SK-N-SH (cell line): ENCODE results near the gene UGT1A3. TPM values are rescaled to one million over a fixed set of nuclear protein-coding genes. Genes with fewer than 3 reads are reported as not detected.
A peak's percentile ranks its signal among the peaks of the same experiment; 100 is the strongest.

ENCODE experiments used
- CTCF ChIA-PET: fragments of 300-600, 350-600 bp; formaldehyde crosslinking; extraction: SDS; loops from one replicate; lab custom pipeline; 2021; lab: Yijun Ruan, JAX
- POLR2A ChIA-PET: fragments of 350-600 bp; sonication (Branson Sonifier 250); formaldehyde crosslinking; extraction: SDS; loops from one replicate; lab custom pipeline; 2020; ENCODE audit warnings: antibody characterized with exemption, inconsistent platforms; lab: Yijun Ruan, JAX
- DNase-seq: peaks from one replicate; pipeline ENCODE4 v3.0.0; 2012
- H2AFZ ChIP-seq: fragments of 200-600 bp; sonication (generic); 2 replicates; pipeline ENCODE4 v1.8.1; 2016; ENCODE audit warnings: antibody characterized with exemption, mild to moderate bottlenecking, low read depth
- H3F3A ChIP-seq: fragments of 200-600 bp; sonication (generic); replicated peaks from 2 replicates; pipeline ENCODE3; 2016; ENCODE audit warnings: antibody characterized with exemption, mild to moderate bottlenecking; ENCODE audit not compliant: insufficient read depth
- H3K27ac ChIP-seq, 2 experiments: fragments of 200-500 bp in 1 of 2; fragments of 200-600 bp in 1 of 2; sonication (Bioruptor generic) in 1 of 2; sonication (generic), shearing (Covaris generic) in 1 of 2; 2 replicates each; pipeline versions ENCODE4 v1.5.1 to v1.6.1; 2014 to 2016; ENCODE audit warnings: low read depth in 2 of 2, inconsistent platforms in 1 of 2, low read length in 1 of 2, mild to moderate bottlenecking in 1 of 2, mixed read lengths in 1 of 2
- H3K27me3 ChIP-seq: fragments of 200-600 bp; sonication (generic), shearing (Covaris generic); 2 replicates; pipeline ENCODE4 v1.6.1; 2016; ENCODE audit warnings: mixed run types; ENCODE audit not compliant: insufficient read depth
- H3K36me3 ChIP-seq, 2 experiments: fragments of 200-500 bp in 1 of 2; fragments of 200-600 bp in 1 of 2; sonication (Bioruptor generic) in 1 of 2; sonication (generic) in 1 of 2; replicated peaks in 1 of 2; 2 replicates each; pipeline versions ENCODE3 to v1.5.1; 2014 to 2016; ENCODE audit warnings: low read length in 1 of 2, mild to moderate bottlenecking in 1 of 2; ENCODE audit not compliant: insufficient read depth in 2 of 2, control insufficient read depth in 1 of 2
- H3K4me1 ChIP-seq, 2 experiments: fragments of 200-500 bp in 1 of 2; fragments of 200-600 bp in 1 of 2; sonication (Bioruptor generic) in 1 of 2; sonication (generic), shearing (Covaris generic) in 1 of 2; 2 replicates each; pipeline versions ENCODE4 v1.5.1 to v1.6.1; 2014 to 2016; ENCODE audit warnings: low read depth in 1 of 2, low read length in 1 of 2, mixed run types in 1 of 2; ENCODE audit not compliant: insufficient read depth in 2 of 2, control insufficient read depth in 1 of 2
- H3K4me2 ChIP-seq: fragments of 200-600 bp; sonication (generic), shearing (Covaris generic); 2 replicates; pipeline ENCODE4 v1.6.1; 2017; ENCODE audit warnings: mixed run types
- H3K4me3 ChIP-seq, 2 experiments: fragments of 200-500 bp in 1 of 2; fragments of 200-600 bp in 1 of 2; sonication (Bioruptor generic) in 1 of 2; sonication (generic), shearing (Covaris generic) in 1 of 2; 2 replicates each; pipeline versions ENCODE4 v1.5.1 to v1.8.1; 2014 to 2016; ENCODE audit warnings: low read depth in 2 of 2, inconsistent platforms in 1 of 2, low read length in 1 of 2, mild to moderate bottlenecking in 1 of 2, mixed read lengths in 1 of 2, moderate library complexity in 1 of 2
- H3K79me2 ChIP-seq: fragments of 200-600 bp; sonication (generic); 2 replicates; pipeline ENCODE4 v1.8.1; 2017; ENCODE audit warnings: mild to moderate bottlenecking; ENCODE audit not compliant: insufficient read depth
- H3K9ac ChIP-seq: fragments of 200-600 bp; sonication (generic); 2 replicates; pipeline ENCODE4 v1.6.1; 2017; ENCODE audit warnings: mixed run types
- H3K9me2 ChIP-seq: fragments of 200-600 bp; sonication (generic); 2 replicates; pipeline ENCODE4 v1.6.1; 2017; ENCODE audit warnings: mixed run types
- H3K9me3 ChIP-seq: fragments of 200-600 bp; sonication (generic); 2 replicates; pipeline ENCODE4 v1.6.1; 2017; ENCODE audit warnings: mixed run types, mild to moderate bottlenecking, moderate library complexity
- H4K20me1 ChIP-seq: fragments of 200-600 bp; sonication (generic); 2 replicates; pipeline ENCODE4 v1.6.1; 2017; ENCODE audit warnings: mild to moderate bottlenecking, mixed run types; ENCODE audit not compliant: insufficient read depth
- CTCF ChIP-seq: fragments of 200-600 bp; sonication (generic); IDR thresholded peaks from 2 replicates; pipeline ENCODE4 v1.6.1; 2017; ENCODE audit warnings: antibody characterized with exemption, mild to moderate bottlenecking, moderate library complexity
- ELF1 ChIP-seq: IDR thresholded peaks from 2 replicates; pipeline ENCODE4 v1.4.0; 2012
- FOXJ3 ChIP-seq: sonication (generic); formaldehyde crosslinking; IDR thresholded peaks from 2 replicates; pipeline ENCODE4 v1.5.1; 2020; ENCODE audit warnings: mild to moderate bottlenecking, missing genetic modification reagents
- FOXM1 ChIP-seq: IDR thresholded peaks from 2 replicates; pipeline ENCODE4 v1.4.0; 2012; ENCODE audit warnings: low read depth, mild to moderate bottlenecking
- GABPA ChIP-seq: IDR thresholded peaks from 2 replicates; pipeline ENCODE4 v1.4.0; 2012; ENCODE audit warnings: low read depth, mild to moderate bottlenecking
- MXI1 ChIP-seq: IDR thresholded peaks from 2 replicates; pipeline ENCODE4 v1.6.1; 2012; ENCODE audit warnings: mild to moderate bottlenecking, low read depth, low read length, improper control_type of control experiment
- RAD21 ChIP-seq: IDR thresholded peaks from 2 replicates; pipeline ENCODE4 v1.6.1; 2012; ENCODE audit warnings: mild to moderate bottlenecking, low read length
- RCOR1 ChIP-seq: fragments of 150-350 bp; IDR thresholded peaks from 2 replicates; pipeline ENCODE4 v1.6.1; 2017; ENCODE audit warnings: antibody characterized with exemption, low read length
- RXRA ChIP-seq: IDR thresholded peaks from 2 replicates; pipeline ENCODE4 v1.4.0; 2012; ENCODE audit warnings: low read depth, mild to moderate bottlenecking, borderline replicate concordance
- SMC3 ChIP-seq: IDR thresholded peaks from 2 replicates; pipeline ENCODE4 v1.6.1; 2012; ENCODE audit warnings: low read depth, low read length, improper control_type of control experiment
- TCF12 ChIP-seq: IDR thresholded peaks from 2 replicates; pipeline ENCODE4 v1.4.0; 2012
- TEAD4 ChIP-seq: IDR thresholded peaks from 2 replicates; pipeline ENCODE4 v1.4.0; 2012; ENCODE audit warnings: mild to moderate bottlenecking, borderline replicate concordance; ENCODE audit not compliant: insufficient read depth
- WGBS: methylation state at CpG from one replicate; pipeline ENCODE4 v1.1.6; 2017; ENCODE audit warnings: low lambda C conversion rate; 5-methylcytosine and 5-hydroxymethylcytosine counted together
- polyA plus RNA-seq, 3 experiments: library from polyadenylated mRNA; depleted of rRNA; stranded (reverse); fragments of >200 nt; gene quantifications; 2 replicates each; pipeline ENCODE4 v1.2.3, GENCODE V29; 2012
- TF ChIP-seq, protein P1 (sequence below): IDR thresholded peaks from 2 replicates; pipeline ENCODE4 v1.6.1; 2012; ENCODE audit warnings: mild to moderate bottlenecking, low read depth, low read length, moderate library complexity
- TF ChIP-seq, protein P2 (sequence below): IDR thresholded peaks from 2 replicates; pipeline ENCODE4 v1.4.0; 2012; ENCODE audit warnings: low read depth, borderline replicate concordance

Gene UGT1A3
- polyA plus RNA-seq, 1 of the 3 experiments (the other 2 are of a cell fraction): not detected

GRCh38 chr2:233708942-233709341 is 19.9 kb upstream of the UGT1A3 start:
- CTCF ChIA-PET: no interaction called here
- H3K36me3 ChIP-seq: no peaks in the 10 kb centered on the region

DNA sequence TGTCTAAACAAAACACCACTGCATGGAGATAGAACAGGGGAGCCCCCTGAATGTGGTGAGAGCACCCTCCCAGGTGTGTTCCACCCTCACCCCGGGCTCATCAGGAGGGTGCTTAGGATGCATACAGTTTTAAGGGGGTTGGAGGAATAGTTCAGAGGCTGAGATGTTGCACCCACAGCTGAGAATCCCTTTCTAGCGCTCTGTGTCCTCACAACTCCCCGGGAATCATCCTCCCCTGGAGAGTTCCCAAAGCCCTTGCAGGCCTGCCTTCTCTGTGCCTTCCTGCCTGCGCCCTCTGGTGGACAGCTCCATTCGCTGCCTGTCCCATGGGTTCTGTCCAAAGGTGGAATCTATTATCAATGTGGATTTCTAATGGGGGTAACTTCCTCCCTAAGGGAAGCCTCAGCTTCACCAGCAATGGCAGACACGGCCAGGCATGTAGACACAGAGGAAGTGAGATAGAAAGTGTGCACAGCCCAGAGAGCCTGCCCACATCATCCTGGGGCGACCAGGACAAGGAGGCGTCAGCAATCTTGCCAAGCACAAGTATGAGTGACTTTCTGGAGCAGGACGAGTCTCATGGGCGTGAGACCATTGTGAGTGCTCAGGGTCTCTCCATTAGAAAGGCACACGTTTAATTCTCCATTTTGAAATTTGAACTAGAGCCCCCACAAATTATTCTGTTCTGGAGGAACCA is 17.4 kb upstream of the UGT1A3 start:
- Histone ChIP-seq H2AFZ (no peak overlapping the region), H3K4me3 (peak overlapping the region in 1 of 2 experiments; percentile 1; a peak in 1 of 4 replicates), H3K27me3 (no peaks in the 10 kb centered on the region), H3K36me3 (no peaks in the 10 kb centered on the region), H3K9ac (no peak overlapping the region), H3K4me1 (peaks cover 0 to 13% of the 10 kb centered on the region in 2 experiments; a peak in 2 of 4 replicates), H3K79me2 (no peaks in the 10 kb centered on the region), H3K27ac (no peak overlapping the region), H3K9me3 (no peaks in the 10 kb centered on the region), H3F3A (peaks cover 2% of the 10 kb centered on the region), H3K9me2 (no peaks in the 10 kb centered on the region), H3K4me2 (no peak overlapping the region), H4K20me1 (no peaks in the 10 kb centered on the region)
- WGBS: 4% methylated on average over 5 of the region's 11 CpGs
- CTCF ChIA-PET: interaction anchor here (0.5 to 2.4 kb wide), 23 partner anchors 10 to 826 kb away, joined by 3 to 12 read pairs (median 3); partner anchors contain the start of genes UGT1A3 and USP40
- POLR2A ChIA-PET: no interaction called here
- DNase-seq: peak; percentile 67
- TF ChIP-seq CTCF (peak; percentile 89), RCOR1 (no peak), ELF1 (no peak), TCF12 (no peak), TEAD4 (no peak), RXRA (no peak), SMC3 (peak; percentile 80), RAD21 (peak; percentile 82)
- TF ChIP-seq, protein P1, sequence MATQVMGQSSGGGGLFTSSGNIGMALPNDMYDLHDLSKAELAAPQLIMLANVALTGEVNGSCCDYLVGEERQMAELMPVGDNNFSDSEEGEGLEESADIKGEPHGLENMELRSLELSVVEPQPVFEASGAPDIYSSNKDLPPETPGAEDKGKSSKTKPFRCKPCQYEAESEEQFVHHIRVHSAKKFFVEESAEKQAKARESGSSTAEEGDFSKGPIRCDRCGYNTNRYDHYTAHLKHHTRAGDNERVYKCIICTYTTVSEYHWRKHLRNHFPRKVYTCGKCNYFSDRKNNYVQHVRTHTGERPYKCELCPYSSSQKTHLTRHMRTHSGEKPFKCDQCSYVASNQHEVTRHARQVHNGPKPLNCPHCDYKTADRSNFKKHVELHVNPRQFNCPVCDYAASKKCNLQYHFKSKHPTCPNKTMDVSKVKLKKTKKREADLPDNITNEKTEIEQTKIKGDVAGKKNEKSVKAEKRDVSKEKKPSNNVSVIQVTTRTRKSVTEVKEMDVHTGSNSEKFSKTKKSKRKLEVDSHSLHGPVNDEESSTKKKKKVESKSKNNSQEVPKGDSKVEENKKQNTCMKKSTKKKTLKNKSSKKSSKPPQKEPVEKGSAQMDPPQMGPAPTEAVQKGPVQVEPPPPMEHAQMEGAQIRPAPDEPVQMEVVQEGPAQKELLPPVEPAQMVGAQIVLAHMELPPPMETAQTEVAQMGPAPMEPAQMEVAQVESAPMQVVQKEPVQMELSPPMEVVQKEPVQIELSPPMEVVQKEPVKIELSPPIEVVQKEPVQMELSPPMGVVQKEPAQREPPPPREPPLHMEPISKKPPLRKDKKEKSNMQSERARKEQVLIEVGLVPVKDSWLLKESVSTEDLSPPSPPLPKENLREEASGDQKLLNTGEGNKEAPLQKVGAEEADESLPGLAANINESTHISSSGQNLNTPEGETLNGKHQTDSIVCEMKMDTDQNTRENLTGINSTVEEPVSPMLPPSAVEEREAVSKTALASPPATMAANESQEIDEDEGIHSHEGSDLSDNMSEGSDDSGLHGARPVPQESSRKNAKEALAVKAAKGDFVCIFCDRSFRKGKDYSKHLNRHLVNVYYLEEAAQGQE: peak; percentile 60; the same call in 1 of the 2 replicates
- TF ChIP-seq, protein P2, sequence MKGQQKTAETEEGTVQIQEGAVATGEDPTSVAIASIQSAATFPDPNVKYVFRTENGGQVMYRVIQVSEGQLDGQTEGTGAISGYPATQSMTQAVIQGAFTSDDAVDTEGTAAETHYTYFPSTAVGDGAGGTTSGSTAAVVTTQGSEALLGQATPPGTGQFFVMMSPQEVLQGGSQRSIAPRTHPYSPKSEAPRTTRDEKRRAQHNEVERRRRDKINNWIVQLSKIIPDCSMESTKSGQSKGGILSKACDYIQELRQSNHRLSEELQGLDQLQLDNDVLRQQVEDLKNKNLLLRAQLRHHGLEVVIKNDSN: no peak

More at GRCh38 chr2:233708942-233709341, 19.9 kb upstream of the UGT1A3 start:
- TF ChIP-seq TEAD4 (no peak), FOXJ3 (no peak), GABPA (no peak), FOXM1 (no peak), MXI1 (no peak), RAD21 (no peak)
- TF ChIP-seq, protein P2: peak; percentile 34; the same call in 1 of the 2 replicates
- Histone ChIP-seq H4K20me1 (no peaks in the 10 kb centered on the region), H3K79me2 (no peaks in the 10 kb centered on the region), H3K4me2 (no peak overlapping the region), H3K27ac (no peak overlapping the region), H2AFZ (no peak overlapping the region; the same call in 1 of the 2 replicates), H3K9me3 (no peaks in the 10 kb centered on the region), H3K4me1 (peaks cover 0 to 18% of the 10 kb centered on the region in 2 experiments; a peak in 2 of 4 replicates), H3K9ac (no peak overlapping the region), H3K27me3 (no peaks in the 10 kb centered on the region), H3K9me2 (no peaks in the 10 kb centered on the region), H3K4me3 (no peak overlapping the region), H3F3A (peaks cover 2% of the 10 kb centered on the region)
- WGBS: 75% methylated on average over 5 of the region's 5 CpGs
- POLR2A ChIA-PET: no interaction called here
- DNase-seq: no peak
